GM23338 (cell line): Measurements from ENCODE around the gene MTURN. TPM values are rescaled to one million over a fixed set of nuclear protein-coding genes. Genes with fewer than 3 reads are reported as not detected.

Source experiments
- NANOG ChIP-seq: IDR thresholded peaks from 2 replicates; pipeline ENCODE4 v1.6.1; 2016; ENCODE audit warnings: antibody characterized with exemption, borderline replicate concordance
- ZNF114 ChIP-seq: fragments of 250-450 bp; sonication (Bioruptor Pico); IDR thresholded peaks from 2 replicates; pipeline ENCODE4 v1.5.0; 2020; ENCODE audit warnings: mild to moderate bottlenecking, moderate library complexity
- polyA plus RNA-seq: library from polyadenylated mRNA; unstranded; fragments of >200 nt; fragmentation: Nextera tagmentation; extraction: Ambion mirVana; gene quantifications from 2 replicates; pipeline ENCODE4 v1.2.1, GENCODE V29; 2016
- small RNA-seq: library from RNA; depleted of rRNA; stranded (forward); fragments of <200 nt; gene quantifications from one replicate; pipeline ENCODE3, GENCODE V24; 2014; ENCODE audit warnings: low replicate concordance
- total RNA-seq: library from RNA; depleted of rRNA; stranded (reverse); fragments of >200 nt; shearing (Covaris generic); gene quantifications from 2 replicates; pipeline ENCODE4 v1.2.3, GENCODE V29; 2014; rRNA removed

Gene MTURN
- total and polyA plus RNA-seq, 2 experiments from 2014 or later: 3.1 to 8.7 TPM

- no peak for TF ChIP-seq NANOG
- no peak for TF ChIP-seq ZNF114 (CRISPR knock-in tag)
Observed at GRCh38 chr7:30209951-30210350, 75.2 kb downstream of the MTURN start (continued).

Small RNA genes within 50 kb of the gene (small RNA-seq; reads per million reads assigned to genes)
- gene RPS27P16: not detected

Other genes with a start within 250 kb of the MTURN start
- gene SCRN1, start 145.2 kb upstream of the MTURN start, total RNA-seq: 60.5 and 66.7 TPM in 2 replicates
- gene SCRN1, start 145.2 kb upstream of the MTURN start, polyA plus RNA-seq: 15.2 and 15.6 TPM in 2 replicates
- 11.8 and 21.4 TPM in 2 replicates for gene FKBP14, start 108.3 kb upstream of the MTURN start, total RNA-seq
- 10.4 and 12.9 TPM in 2 replicates for gene FKBP14, start 108.3 kb upstream of the MTURN start, polyA plus RNA-seq
- 36.9 and 44.9 TPM in 2 replicates for gene PLEKHA8, start 106.6 kb upstream of the MTURN start, total RNA-seq
- gene PLEKHA8, start 106.6 kb upstream of the MTURN start, polyA plus RNA-seq: 10.2 and 11.6 TPM in 2 replicates
- gene ZNRF2, start 149.6 kb downstream of the MTURN start, total RNA-seq: 27.0 and 34.7 TPM in 2 replicates
- 6.0 TPM in 2 replicates for gene ZNRF2, start 149.6 kb downstream of the MTURN start, polyA plus RNA-seq